ENCODE measurements around the gene MCCC1. TPM values are rescaled to one million over a fixed set of nuclear protein-coding genes. Genes with fewer than 3 reads are reported as not detected.

The MCCC1 gene
- total RNA-seq, 4 donors from 2014 or later: 11.5 to 24.5 (median 20.6) TPM

DNA sequence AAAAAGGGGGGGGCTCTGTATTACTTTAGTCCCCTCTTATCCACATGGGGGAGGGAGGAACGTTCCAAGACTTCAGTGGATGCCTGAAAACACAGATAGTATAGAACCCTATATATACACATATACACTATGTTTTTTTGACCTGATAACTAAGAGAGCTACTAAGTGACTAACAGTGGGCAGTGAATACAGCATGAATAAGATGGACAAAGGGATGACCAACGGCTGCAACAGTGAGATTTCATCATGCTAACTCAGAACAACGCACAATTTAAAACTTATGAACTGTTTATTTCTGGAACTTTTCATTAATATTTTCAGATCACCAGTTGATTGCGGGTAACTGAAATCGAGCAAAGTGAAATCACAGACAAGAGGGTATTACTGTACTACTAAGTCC lies 126.2 kb downstream of the MCCC1 start:
- H3K4me3 ChIP-seq: no peak overlapping the region
- intact Hi-C loops (cut with DNase I; ENCODE audit: low total_unique reads) (no loop called here), in situ Hi-C loops (cut with MboI; ENCODE audit: low sequenced_read_pairs in 4 of 4) (no loop called here)
- ATAC-seq (no peak), DNase-seq (no peak)
- no peaks in the 10 kb centered on the region for H3K27me3 ChIP-seq
- H3K27ac ChIP-seq: no peak overlapping the region
- no peaks in the 10 kb centered on the region for H3K9me3 ChIP-seq
- TF ChIP-seq CTCF (IDR thresholded peaks at IDR 0.05 in 4 of 5, conservative IDR thresholded peaks at IDR 0.05 in 1 of 5): no peak
- TF ChIP-seq POLR2A (IDR thresholded peaks at IDR 0.05): no peak
- H3K36me3 ChIP-seq: no peaks in the 10 kb centered on the region
- peaks cover 28 to 45% of the 10 kb centered on the region in 2 donors for H3K4me1 ChIP-seq

GRCh38 chr3:182972387-182972786 lies 126.9 kb downstream of the MCCC1 start:
- TF ChIP-seq POLR2A (IDR thresholded peaks at IDR 0.05) (no peak), CTCF (IDR thresholded peaks at IDR 0.05 in 4 of 5, conservative IDR thresholded peaks at IDR 0.05 in 1 of 5) (no peak)
- Histone ChIP-seq H3K4me1 (peaks cover 28 to 47% of the 10 kb centered on the region in 2 donors), H3K36me3 (no peaks in the 10 kb centered on the region), H3K27ac (no peak overlapping the region), H3K27me3 (no peaks in the 10 kb centered on the region), H3K4me3 (no peak overlapping the region), H3K9me3 (no peaks in the 10 kb centered on the region)
- in situ Hi-C loops (cut with MboI; ENCODE audit: low sequenced_read_pairs in 4 of 4) (no loop called here), intact Hi-C loops (cut with DNase I; ENCODE audit: low total_unique reads) (no loop called here)
- ATAC-seq: no peak
- no peak for DNase-seq

DNA sequence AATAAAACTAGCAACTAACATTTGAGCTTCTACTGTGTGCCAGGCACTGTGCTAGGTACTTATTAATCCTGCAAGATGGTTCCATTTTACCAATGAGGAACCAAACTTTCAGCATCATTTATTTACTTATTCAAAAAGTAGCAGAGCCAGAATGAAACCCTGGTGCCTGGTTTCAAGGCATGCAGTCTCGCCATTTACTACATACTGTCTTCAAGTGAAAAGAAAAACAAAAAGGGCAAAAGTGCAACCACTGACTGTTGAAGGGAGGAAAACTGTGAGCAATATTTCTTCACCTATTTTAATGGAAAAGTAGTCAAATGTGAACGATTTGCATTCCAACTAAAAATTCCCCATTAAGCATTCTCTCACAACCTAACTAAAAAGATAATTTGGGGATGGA lies 127.7 kb downstream of the MCCC1 start:
- intact Hi-C loops (cut with DNase I; ENCODE audit: low total_unique reads) (no loop called here), in situ Hi-C loops (cut with MboI; ENCODE audit: low sequenced_read_pairs in 4 of 4) (no loop called here)
- H3K4me1 ChIP-seq: peaks cover 21 to 46% of the 10 kb centered on the region in 2 donors
- TF ChIP-seq CTCF (IDR thresholded peaks at IDR 0.05 in 4 of 5, conservative IDR thresholded peaks at IDR 0.05 in 1 of 5): no peak
- no peak for TF ChIP-seq POLR2A (IDR thresholded peaks at IDR 0.05)
- no peaks in the 10 kb centered on the region for H3K27me3 ChIP-seq
- H3K9me3 ChIP-seq: no peaks in the 10 kb centered on the region
- no peak for DNase-seq
- H3K27ac ChIP-seq: no peak overlapping the region
- H3K4me3 ChIP-seq: no peak overlapping the region
- ATAC-seq: no peak
- H3K36me3 ChIP-seq: no peaks in the 10 kb centered on the region

DNA sequence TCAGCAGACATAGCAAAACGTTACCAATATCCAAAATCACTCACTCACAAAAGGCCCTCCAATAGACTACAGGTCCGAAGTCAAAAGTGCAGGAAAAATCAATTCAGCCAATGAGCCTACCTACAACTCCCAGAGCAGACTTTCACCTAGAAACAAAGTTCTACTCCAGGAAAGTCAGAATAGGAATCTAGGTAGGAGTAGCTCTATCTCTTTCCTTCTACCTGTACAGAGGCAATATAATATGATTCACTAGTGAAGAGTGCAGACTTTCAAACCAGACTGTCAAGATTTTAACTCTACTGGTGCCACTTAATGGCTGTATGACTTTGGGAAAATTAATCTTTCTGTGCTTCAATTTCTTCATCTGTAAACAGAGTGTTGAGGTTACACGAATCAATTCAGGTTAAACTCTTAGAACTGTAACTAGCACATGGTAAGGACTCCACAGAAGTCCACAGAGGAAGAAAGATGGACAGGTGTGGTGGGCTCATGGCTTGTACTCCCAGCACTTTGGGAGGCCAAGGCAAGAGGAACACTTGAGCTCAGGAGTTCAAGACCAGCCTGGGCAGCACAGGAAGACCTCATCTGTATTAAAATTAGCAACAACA lies 128.4 kb downstream of the MCCC1 start:
- intact Hi-C loops (cut with DNase I; ENCODE audit: low total_unique reads) (no loop called here), in situ Hi-C loops (cut with MboI; ENCODE audit: low sequenced_read_pairs in 4 of 4) (no loop called here)
- DNase-seq (no peak), ATAC-seq (no peak)
- peaks cover 26 to 48% of the 10 kb centered on the region in 2 donors for H3K4me1 ChIP-seq
- TF ChIP-seq POLR2A (IDR thresholded peaks at IDR 0.05) (no peak), CTCF (IDR thresholded peaks at IDR 0.05 in 4 of 5, conservative IDR thresholded peaks at IDR 0.05 in 1 of 5) (no peak)
- peak overlapping the region in 1 of 4 donors; percentile 17 for H3K27ac ChIP-seq
- no peak overlapping the region for H3K4me3 ChIP-seq
- no peaks in the 10 kb centered on the region for H3K9me3 ChIP-seq
- H3K27me3 ChIP-seq: no peaks in the 10 kb centered on the region
- H3K36me3 ChIP-seq: no peaks in the 10 kb centered on the region

GRCh38 chr3:182969853-182970252 lies 129.4 kb downstream of the MCCC1 start:
- in situ Hi-C loops (cut with MboI; ENCODE audit: low sequenced_read_pairs in 4 of 4): no loop called here

More at GRCh38 chr3:182969853-182970252, 129.4 kb downstream of the MCCC1 start:
- Histone ChIP-seq H3K27me3 (no peaks in the 10 kb centered on the region), H3K4me1 (peaks cover 32 to 49% of the 10 kb centered on the region in 2 donors), H3K4me3 (no peak overlapping the region), H3K36me3 (no peaks in the 10 kb centered on the region), H3K9me3 (no peaks in the 10 kb centered on the region), H3K27ac (peak overlapping the region in 2 of 4 donors; percentile 0 to 39)
- ATAC-seq: no peak
- intact Hi-C loops (cut with DNase I; ENCODE audit: low total_unique reads): no loop called here
- no peak for DNase-seq
- TF ChIP-seq POLR2A (IDR thresholded peaks at IDR 0.05): no peak
- no peak for TF ChIP-seq CTCF (IDR thresholded peaks at IDR 0.05 in 4 of 5, conservative IDR thresholded peaks at IDR 0.05 in 1 of 5)

All from gastrocnemius medialis (tissue), 4 donors.